GM19397 (cell line): ENCODE data around the gene ACTN1.

Source experiments
- ATAC-seq: cut with Tn5 transposase; IDR thresholded peaks from one replicate; pipeline ENCODE4 v1.9.1; 2021; ENCODE audit warnings: mild to moderate bottlenecking, moderate library complexity; ENCODE audit not compliant: unreplicated experiment

ACTN1 gene

DNA sequence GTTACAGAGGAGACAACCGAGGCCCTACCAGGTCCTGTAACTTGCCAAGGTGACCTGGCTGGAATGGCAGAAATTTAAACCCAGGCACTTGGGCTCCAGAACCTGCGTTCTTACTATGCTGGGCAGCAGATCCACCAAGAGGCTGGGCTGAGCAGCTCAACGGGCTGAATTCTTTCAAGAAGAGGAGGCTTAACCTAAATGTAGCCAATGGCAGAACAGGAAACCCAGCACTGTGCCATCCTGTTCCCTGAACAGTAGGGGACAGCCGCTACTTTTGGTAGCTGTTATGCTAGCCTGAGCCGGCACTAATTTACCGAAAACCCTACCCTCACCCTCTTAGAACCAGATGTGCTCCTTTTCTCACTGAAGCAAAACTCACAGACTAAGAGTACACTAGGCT is 86.1 kb downstream of the ACTN1 start:
- ATAC-seq = no peak

DNA sequence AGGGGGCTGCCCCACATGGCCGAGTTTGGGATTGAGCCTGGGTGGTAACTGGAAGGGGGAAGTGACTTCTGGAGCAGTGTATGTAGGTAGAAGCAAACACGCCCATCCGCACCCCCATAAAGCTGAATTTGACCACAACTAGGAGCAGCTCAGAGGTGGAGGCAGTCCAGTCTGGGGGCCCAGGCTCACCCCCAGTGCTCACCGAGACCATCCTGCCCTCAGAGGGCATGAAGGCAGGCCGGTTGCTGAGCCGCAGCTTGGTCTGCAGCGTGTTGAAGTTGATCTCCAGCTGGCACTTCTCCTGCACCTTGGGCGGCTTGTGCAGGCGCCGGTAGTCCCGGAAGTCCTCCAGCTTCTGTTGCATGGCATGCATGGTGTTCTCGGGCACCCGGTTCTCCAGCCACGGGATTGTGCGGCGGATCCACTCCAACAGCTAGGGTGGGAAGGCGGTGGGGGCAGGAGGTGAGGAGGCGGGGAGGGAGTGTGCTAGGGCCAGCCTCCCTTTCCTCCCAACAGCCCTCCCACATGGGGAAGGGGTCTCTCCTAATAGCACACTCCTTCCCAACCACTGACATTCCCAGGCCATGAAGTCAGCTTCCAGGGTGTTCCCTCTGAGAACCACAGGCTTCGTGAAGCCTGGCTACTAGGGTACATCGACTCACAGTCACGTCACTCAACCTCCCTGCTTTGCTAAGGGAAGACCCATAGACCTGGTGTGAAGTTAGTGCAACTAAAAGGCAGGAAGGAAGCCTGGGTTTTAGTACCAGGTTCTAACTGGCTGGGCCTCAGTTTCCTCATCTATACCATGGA is 87.0 kb downstream of the ACTN1 start:
- ATAC-seq = no peak

- no peak for ATAC-seq
Measured at GRCh38 chr14:68890173-68890931, 88.8 kb downstream of the ACTN1 start.

- ATAC-seq = no peak
Measured at GRCh38 chr14:68888883-68889282, 90.2 kb downstream of the ACTN1 start.

GRCh38 chr14:68888025-68888850 is 90.9 kb downstream of the ACTN1 start:
- ATAC-seq = no peak

GRCh38 chr14:68886109-68886434 is 93.0 kb downstream of the ACTN1 start:
- no peak for ATAC-seq

DNA sequence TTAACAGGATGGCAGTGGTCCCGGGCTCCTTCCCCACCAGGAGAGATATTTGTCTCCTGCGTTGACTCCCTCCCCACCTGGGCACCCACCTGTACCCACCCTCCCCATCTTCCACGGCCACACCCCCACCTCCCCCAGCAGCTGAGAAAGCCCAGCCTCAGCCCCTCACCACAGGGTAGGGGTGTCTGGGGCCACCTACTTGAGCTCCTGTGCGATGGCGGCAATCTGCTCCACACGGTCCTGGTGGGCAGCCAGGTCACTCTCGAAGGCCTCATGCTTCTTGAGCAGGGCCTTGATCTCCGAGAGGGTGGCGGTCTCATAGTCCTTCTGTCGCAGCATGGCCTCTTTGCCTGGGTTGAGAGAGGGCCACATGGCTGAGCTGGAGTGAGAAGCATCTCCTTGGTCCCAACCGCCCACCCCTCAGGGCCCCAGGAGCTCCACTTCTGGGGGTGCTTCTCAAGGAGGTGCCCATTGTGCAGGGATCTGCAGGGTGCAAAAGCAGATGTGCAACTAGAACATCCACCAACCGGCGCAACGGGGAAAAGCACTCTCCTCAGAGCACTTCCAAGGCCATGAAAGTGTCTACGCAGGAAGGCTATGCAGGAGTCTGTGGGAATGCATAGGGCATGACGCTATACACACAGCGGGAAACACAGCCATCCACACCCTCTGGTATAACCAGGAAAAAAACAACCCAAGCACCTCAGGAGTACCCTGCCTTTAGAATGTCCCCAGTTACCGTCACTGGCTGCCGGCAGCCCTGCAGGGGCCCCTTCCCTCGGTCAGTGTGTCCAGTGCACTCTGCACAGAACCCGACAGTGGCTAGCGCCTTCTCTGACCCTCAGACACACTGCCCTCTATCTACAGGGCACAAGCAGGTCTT is 93.6 kb downstream of the ACTN1 start:
- no peak for ATAC-seq

- no peak for ATAC-seq
Measured at GRCh38 chr14:68884031-68885030, 94.8 kb downstream of the ACTN1 start.

DNA sequence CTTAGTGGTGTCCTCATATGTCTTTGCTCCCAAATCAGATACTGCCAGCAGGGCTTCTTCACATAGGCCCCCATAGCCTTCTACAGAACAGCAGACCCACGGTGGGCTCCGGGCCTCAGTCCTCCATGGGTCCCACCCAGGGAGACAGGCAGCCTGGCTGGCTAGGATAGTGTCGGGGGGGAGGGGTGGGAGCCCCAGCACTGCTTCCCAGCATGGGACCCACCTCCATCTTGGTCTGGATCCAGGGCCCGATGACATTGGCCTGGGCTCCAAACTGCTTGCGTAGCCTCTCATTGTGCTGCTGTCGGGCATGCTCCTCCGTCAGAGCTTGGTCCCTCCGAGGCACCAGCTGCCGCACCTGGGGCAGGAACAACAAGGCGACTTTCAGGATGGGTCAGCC is 96.9 kb downstream of the ACTN1 start:
- ATAC-seq = no peak

DNA sequence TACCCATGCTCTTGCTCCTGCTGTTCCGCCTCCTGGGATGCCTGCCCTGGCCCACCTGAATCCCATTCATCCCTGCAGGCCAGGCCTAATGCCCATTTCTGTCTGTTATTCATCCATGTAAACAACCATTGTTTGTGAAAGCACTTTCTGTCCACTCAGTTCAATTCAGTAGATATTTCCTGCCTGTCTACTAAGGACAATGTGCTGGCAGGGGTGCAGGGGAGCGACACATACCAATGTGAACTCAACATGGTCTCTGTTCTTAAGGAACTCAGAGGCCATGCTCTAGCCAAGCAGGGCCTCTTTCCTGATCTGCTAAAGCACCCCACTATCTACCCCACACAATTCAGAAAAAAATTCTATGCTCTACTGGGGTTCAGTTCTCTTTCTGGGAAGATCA is 97.7 kb downstream of the ACTN1 start:
- no peak for ATAC-seq

- ATAC-seq = no peak
Measured at GRCh38 chr14:68880581-68881105, 98.5 kb downstream of the ACTN1 start.

- ATAC-seq = no peak
Measured at GRCh38 chr14:68879841-68880575, 99.1 kb downstream of the ACTN1 start.

DNA sequence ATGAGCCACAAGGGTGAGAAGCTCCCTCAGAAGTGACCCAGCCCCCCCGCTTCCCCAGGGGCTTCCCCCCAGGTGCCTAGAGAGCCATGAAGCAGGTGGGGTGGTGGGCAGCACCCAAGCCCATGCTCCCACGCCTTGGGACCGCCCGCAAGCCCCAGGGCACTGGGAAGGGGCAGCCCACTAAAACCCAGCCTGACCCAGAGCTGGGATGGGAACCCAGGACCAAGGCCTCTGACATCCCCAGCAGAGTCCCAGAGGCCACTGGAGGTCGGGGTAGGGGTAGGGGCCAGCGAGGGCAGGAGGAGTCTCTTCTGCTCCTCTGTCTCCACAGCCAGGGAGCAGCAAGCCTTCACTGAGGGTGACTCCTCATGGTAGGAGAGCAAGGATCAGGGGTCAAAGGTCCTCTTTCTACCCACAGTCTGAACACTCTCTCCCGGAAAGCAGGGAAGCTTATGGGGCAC is 99.8 kb downstream of the ACTN1 start:
- no peak for ATAC-seq

DNA sequence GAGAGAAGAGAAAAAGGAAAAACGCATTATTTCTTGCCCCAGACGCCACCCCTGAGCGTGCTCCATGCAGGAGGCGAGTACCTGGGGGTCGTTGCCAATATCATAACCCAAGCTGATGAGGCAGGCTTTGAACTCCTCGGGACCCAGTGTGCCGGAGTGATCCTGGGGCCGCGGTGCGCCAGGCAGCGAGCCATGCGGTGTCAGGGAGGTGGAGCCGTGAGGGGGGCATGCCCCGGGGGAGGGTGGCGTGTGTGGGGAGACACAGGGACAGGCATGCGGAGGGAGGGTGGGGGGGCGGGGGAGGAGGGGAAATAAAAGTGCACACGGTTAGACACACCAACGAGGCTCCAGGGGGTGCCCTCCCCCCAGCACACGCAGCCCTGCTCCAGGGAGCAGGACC is 100.2 kb downstream of the ACTN1 start:
- no peak for ATAC-seq

GRCh38 chr14:68877993-68878575 is 101.0 kb downstream of the ACTN1 start:
- no peak for ATAC-seq

DNA sequence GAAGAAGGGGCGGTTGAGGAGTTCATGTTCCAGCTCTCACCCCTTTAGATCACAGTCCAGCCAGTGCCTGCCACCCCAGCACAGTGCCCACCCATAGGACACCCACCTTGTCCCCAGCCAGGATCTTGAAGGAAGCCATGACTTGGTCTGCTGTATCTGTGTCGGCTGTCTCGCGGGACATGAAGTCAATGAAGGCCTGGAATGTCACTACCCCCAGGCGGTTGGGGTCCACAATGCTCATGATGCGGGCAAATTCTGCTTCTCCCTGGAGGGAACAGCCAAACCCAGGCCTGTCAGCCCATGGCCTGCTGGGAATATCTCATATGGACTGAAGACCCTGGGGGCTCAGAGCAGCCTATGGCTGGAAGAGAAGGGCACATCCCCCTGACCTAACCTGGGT is 102.1 kb downstream of the ACTN1 start:
- ATAC-seq = no peak

- ATAC-seq = no peak
Measured at GRCh38 chr14:68874746-68875155, 104.4 kb downstream of the ACTN1 start.

GRCh38 chr14:68873376-68873775 is 105.7 kb downstream of the ACTN1 start:
- no peak for ATAC-seq
